ENCODE data around the gene NRGN. TPM values are rescaled to one million over a fixed set of nuclear protein-coding genes. Genes with fewer than 3 reads are reported as not detected.

NRGN gene
- total and polyA plus RNA-seq, 2 of the 4 experiments (the other 2 are of a cell fraction), result 0.54 to 24.8 TPM

DNA sequence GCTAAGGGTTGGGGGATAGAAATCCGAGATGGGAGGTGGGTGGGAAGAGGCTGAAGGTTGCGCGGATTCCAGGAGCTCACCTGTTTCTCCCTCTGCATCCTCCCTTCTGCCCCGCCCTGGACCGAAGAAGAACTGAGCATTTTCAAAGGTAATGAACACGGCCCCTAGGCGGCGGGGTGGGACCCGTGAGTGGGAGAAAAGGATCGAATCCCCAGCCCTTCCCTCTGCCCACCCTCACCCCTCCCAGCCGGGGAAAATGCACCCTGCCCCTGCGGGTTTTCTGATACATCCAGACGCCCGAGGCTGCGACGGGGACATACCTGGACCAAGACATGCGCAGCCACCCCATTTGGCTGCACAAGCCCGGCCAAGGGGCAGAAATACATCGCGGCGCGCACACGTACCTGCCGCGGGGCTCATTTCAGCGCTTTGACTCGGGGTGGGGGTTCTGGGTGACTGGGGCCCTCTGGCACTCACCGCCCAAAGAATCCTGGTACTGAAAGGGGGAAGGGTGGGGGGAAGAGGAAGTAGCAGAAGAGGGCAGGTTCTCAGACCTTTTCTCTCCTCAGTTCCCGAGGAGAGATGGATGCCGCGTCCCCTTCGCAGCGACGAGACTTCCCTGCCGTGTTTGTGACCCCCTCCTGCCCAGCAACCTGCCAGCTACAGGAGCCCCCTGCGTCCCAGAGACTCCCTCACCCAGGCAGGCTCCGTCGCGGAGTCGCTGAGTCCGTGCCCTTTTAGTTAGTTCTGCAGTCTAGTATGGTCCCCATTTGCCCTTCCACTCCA, 6.3 kb downstream of the NRGN start:
- no peaks in the 10 kb centered on the region; the same call in 1 of the 2 replicates for H3K27me3 ChIP-seq (ENCODE audit: control insufficient read depth, insufficient read depth, low read length)
- peak overlapping the region; percentile 13; the same call in 1 of the 2 replicates for H4K5ac ChIP-seq (ENCODE audit: low read depth, low read length)
- TF ChIP-seq MAZ (IDR thresholded peaks at IDR 0.05; ENCODE audit: borderline replicate concordance, low read depth, low read length), result no peak
- TF ChIP-seq, protein P1, sequence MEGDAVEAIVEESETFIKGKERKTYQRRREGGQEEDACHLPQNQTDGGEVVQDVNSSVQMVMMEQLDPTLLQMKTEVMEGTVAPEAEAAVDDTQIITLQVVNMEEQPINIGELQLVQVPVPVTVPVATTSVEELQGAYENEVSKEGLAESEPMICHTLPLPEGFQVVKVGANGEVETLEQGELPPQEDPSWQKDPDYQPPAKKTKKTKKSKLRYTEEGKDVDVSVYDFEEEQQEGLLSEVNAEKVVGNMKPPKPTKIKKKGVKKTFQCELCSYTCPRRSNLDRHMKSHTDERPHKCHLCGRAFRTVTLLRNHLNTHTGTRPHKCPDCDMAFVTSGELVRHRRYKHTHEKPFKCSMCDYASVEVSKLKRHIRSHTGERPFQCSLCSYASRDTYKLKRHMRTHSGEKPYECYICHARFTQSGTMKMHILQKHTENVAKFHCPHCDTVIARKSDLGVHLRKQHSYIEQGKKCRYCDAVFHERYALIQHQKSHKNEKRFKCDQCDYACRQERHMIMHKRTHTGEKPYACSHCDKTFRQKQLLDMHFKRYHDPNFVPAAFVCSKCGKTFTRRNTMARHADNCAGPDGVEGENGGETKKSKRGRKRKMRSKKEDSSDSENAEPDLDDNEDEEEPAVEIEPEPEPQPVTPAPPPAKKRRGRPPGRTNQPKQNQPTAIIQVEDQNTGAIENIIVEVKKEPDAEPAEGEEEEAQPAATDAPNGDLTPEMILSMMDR (conservative IDR thresholded peaks at IDR 0.05; ENCODE audit: low read depth, low read length), result 0 out of 2 replicates have a peak, but pooled peaks have one; percentile 11
- TF ChIP-seq ELK1 (IDR thresholded peaks at IDR 0.05; ENCODE audit: borderline replicate concordance, low read depth, low read length), result no peak
- ATAC-seq (ENCODE audit: low read depth), result no peak; the same call in 1 of the 2 replicates
- H2AK5ac ChIP-seq (ENCODE audit: low read depth, low read length), result peak overlapping the region; percentile 64
- H3K14ac ChIP-seq (replicated peaks; ENCODE audit: low read depth, low read length), result peak overlapping the region; percentile 87
- POLR2A ChIA-PET (ENCODE audit: unreplicated experiment), result no interaction called here
- peak overlapping the region; percentile 52 for H4K91ac ChIP-seq (ENCODE audit: insufficient read depth, low read depth, low read length)
- WGBS, 2 experiments (ENCODE audit: extremely low coverage in 2 of 2, insufficient read length in 1 of 2), result 22% methylated on average over 11 of the region's 41 CpGs; no CpG with 5 or more reads in 1 of the 2 experiments
- H3K79me1 ChIP-seq (ENCODE audit: low read depth in 1 of 2, low read length in 2 of 2), result peaks cover 0 to under 1% of the 10 kb centered on the region in 2 experiments; a peak in 1 of 4 replicates
- H3K4me2 ChIP-seq (ENCODE audit: low read depth, low read length), result peak overlapping the region; percentile 85
- no peak for DNase-seq
- peak overlapping the region; percentile 30 to 92; a peak in 3 of 4 replicates for H4K8ac ChIP-seq (ENCODE audit: low read depth in 2 of 2, low read length in 2 of 2)
- no peaks in the 10 kb centered on the region for H4K20me1 ChIP-seq (ENCODE audit: insufficient read depth, low read length)
- H2AFZ ChIP-seq (replicated peaks; ENCODE audit: low read length, poor library complexity), result peak overlapping the region; percentile 100
- peak overlapping the region; percentile 51 for H3K4ac ChIP-seq (ENCODE audit: low read depth, low read length)
- peaks cover 10% of the 10 kb centered on the region for H3K4me1 ChIP-seq (ENCODE audit: control insufficient read depth, insufficient read depth, low read length)
- CTCF ChIA-PET, result interaction anchor here (0.9 to 1.3 kb wide), 6 partner anchors 12 to 130 kb away, joined by 3 to 5 read pairs (median 3); no protein-coding TSS in a partner anchor
- no TSS peak for BruUV-seq (replicated peaks)
- H2BK15ac ChIP-seq (ENCODE audit: low read depth, low read length), result peak overlapping the region; percentile 61; the same call in 1 of the 3 replicates
- peak overlapping the region; percentile 4; the same call in 1 of the 2 replicates for H3K27ac ChIP-seq (ENCODE audit: insufficient read depth, low read length)
- H2AK9ac ChIP-seq (replicated peaks; ENCODE audit: low read depth, low read length, poor library complexity), result peak overlapping the region; percentile 74
- peak overlapping the region; percentile 12 for H3K9ac ChIP-seq (ENCODE audit: low read depth, low read length)
- dilution Hi-C loops (cut with HindIII; ENCODE audit: low sequenced_read_pairs, unreplicated experiment), result no loop called here
- H3K9me1 ChIP-seq (ENCODE audit: insufficient read depth, low read length), result peaks cover 14% of the 10 kb centered on the region
- H2BK20ac ChIP-seq (ENCODE audit: low read depth, low read length), result no peak overlapping the region
- in situ Hi-C loops (cut with MboI; ENCODE audit: low sequenced_read_pairs), result no loop called here
- intact Hi-C loops (cut with micrococcal nuclease), result loop anchor here (10.0 kb wide), 1 partner anchor 71 kb away; the partner anchor contains the start of genes SIAE and SPA17
- H3K9me3 ChIP-seq (ENCODE audit: control insufficient read depth, insufficient read depth, low read length), result no peaks in the 10 kb centered on the region
- peak overlapping the region; percentile 22; the same call in 1 of the 2 replicates for H2BK120ac ChIP-seq (ENCODE audit: low read depth, low read length)
- H3K23ac ChIP-seq (ENCODE audit: low read depth, low read length), result peak overlapping the region; percentile 90
- peak overlapping the region; percentile 1; the same call in 1 of the 2 replicates for H3K18ac ChIP-seq (ENCODE audit: low read depth, low read length)
- no peaks in the 10 kb centered on the region for H3K36me3 ChIP-seq (ENCODE audit: control insufficient read depth, insufficient read depth, low read length)
- peak overlapping the region; percentile 58 for H3K4me3 ChIP-seq (ENCODE audit: insufficient read depth, low read depth, low read length)
- no peak overlapping the region for H3K56ac ChIP-seq (ENCODE audit: extremely low read depth, insufficient read depth, low read length)
- no peak overlapping the region for H2BK5ac ChIP-seq (ENCODE audit: low read depth, low read length, poor library complexity, severe bottlenecking)

All from IMR-90 (cell line).